K562 (cell line): ENCODE data around the gene REC8. TPM values are rescaled to one million over a fixed set of nuclear protein-coding genes. Genes with fewer than 3 reads are reported as not detected.

Experiments used
- ARNT ChIP-seq, 2 experiments: fragments of 450-650 bp; IDR thresholded peaks; 2 replicates each; pipeline ENCODE4 v1.6.1; 2016; ENCODE audit warnings: mild to moderate bottlenecking in 1 of 2
- BRD4 ChIP-seq: fragments of 200-600 bp; sonication (generic); IDR thresholded peaks from 2 replicates; pipeline ENCODE4 v1.6.1; 2017; ENCODE audit warnings: inconsistent platforms
- CBX8 ChIP-seq: fragments of 200-600 bp; sonication (generic); IDR thresholded peaks from 2 replicates; pipeline ENCODE4 v1.6.1; 2012; ENCODE audit warnings: borderline replicate concordance, mixed run types, low read depth, mild to moderate bottlenecking, moderate library complexity, mixed read lengths, low read length, control low read depth, inconsistent platforms; ENCODE audit not compliant: poor library complexity, severe bottlenecking; ENCODE audit errors: extremely low read depth
- CTCF ChIP-seq, 3 experiments: IDR thresholded peaks in 2 of 3; conservative IDR thresholded peaks in 1 of 3; 2 replicates each; pipeline ENCODE4 v1.5.1; 2011 to 2012; ENCODE audit warnings: low read length in 3 of 3, mild to moderate bottlenecking in 3 of 3, control low read depth in 2 of 3, improper control_type of control experiment in 1 of 3, inconsistent platforms in 1 of 3, low read depth in 1 of 3, mixed read lengths in 1 of 3, moderate library complexity in 1 of 3; ENCODE audit not compliant: insufficient read depth in 2 of 3
- EP300 ChIP-seq: IDR thresholded peaks from 2 replicates; pipeline ENCODE4 v1.6.1; 2012; ENCODE audit warnings: low read length, improper control_type of control experiment
- EP400 ChIP-seq: fragments of 450-650 bp; IDR thresholded peaks from 2 replicates; pipeline ENCODE4 v1.6.1; 2017; ENCODE audit warnings: antibody characterized with exemption, mild to moderate bottlenecking, moderate library complexity
- GABPB2 ChIP-seq: fragments of 250-450 bp; sonication (Bioruptor Pico); conservative IDR thresholded peaks from 2 replicates; pipeline ENCODE4 v1.5.1; 2021; ENCODE audit warnings: mild to moderate bottlenecking
- MITF ChIP-seq: IDR thresholded peaks from 2 replicates; pipeline ENCODE4 v1.6.1; 2014; ENCODE audit warnings: antibody characterized with exemption
- NFE2L1 ChIP-seq: fragments of 450-650 bp; IDR thresholded peaks from 2 replicates; pipeline ENCODE4 v1.6.1; 2016; ENCODE audit warnings: missing genetic modification characterization, low read depth, mild to moderate bottlenecking, missing compliant biosample characterization, moderate library complexity, borderline replicate concordance
- NR4A1 ChIP-seq, 2 experiments: fragments of 250-450 bp in 1 of 2; fragments of 450-650 bp in 1 of 2; sonication (Bioruptor Pico) in 1 of 2; IDR thresholded peaks; 2 replicates each; pipeline versions ENCODE4 v1.4.0 to v1.6.1; 2016 to 2020; ENCODE audit warnings: mild to moderate bottlenecking in 2 of 2, missing compliant biosample characterization in 1 of 2, missing genetic modification characterization in 1 of 2, moderate library complexity in 1 of 2
- NUFIP1 ChIP-seq: fragments of 450-650 bp; IDR thresholded peaks from 2 replicates; pipeline ENCODE4 v1.6.1; 2018; ENCODE audit not compliant: partially characterized antibody
- PPARD ChIP-seq: fragments of 250-450 bp; sonication (Bioruptor Pico); IDR thresholded peaks from 2 replicates; pipeline ENCODE4 v1.8.0; 2022; ENCODE audit warnings: inconsistent platforms, mild to moderate bottlenecking, moderate library complexity
- RHOXF2B ChIP-seq: fragments of 250-450 bp; sonication (Bioruptor Pico); conservative IDR thresholded peaks from 2 replicates; pipeline ENCODE4 v1.5.1; 2021
- TSHZ1 ChIP-seq: fragments of 250-450 bp; sonication (Bioruptor Pico); IDR thresholded peaks from 2 replicates; pipeline ENCODE4 v1.4.0; 2020; ENCODE audit warnings: mild to moderate bottlenecking, moderate library complexity
- XRCC3 ChIP-seq: fragments of 450-650 bp; IDR thresholded peaks from 2 replicates; pipeline ENCODE4 v1.6.1; 2017; ENCODE audit warnings: mild to moderate bottlenecking, moderate library complexity
- XRCC4 ChIP-seq: IDR thresholded peaks from one replicate; pipeline ENCODE4 v1.6.1; 2011; ENCODE audit not compliant: insufficient read depth, insufficient read length; ENCODE audit errors: extremely low read depth
- ZNF551 ChIP-seq: fragments of 250-450 bp; sonication (Bioruptor Pico); IDR thresholded peaks from 2 replicates; pipeline ENCODE4 v1.5.0; 2021; ENCODE audit warnings: mild to moderate bottlenecking, moderate library complexity
- ZNF717 ChIP-seq: fragments of 250-450 bp; sonication (Bioruptor Pico); IDR thresholded peaks from 2 replicates; pipeline ENCODE4 v1.5.0; 2021
- ZNF740 ChIP-seq, 3 experiments: fragments of 200-800 bp in 1 of 3; sonication (Bioruptor generic) in 1 of 3; sonication (generic) in 1 of 3; formaldehyde crosslinking in 1 of 3; IDR thresholded peaks; 2 replicates each; pipeline versions ENCODE4 v1.6.1 to v1.8.0; 2016 to 2022; ENCODE audit warnings: mild to moderate bottlenecking in 2 of 3, missing compliant biosample characterization in 2 of 3, missing genetic modification characterization in 2 of 3, missing genetic modification reagents in 1 of 3
- ZSCAN32 ChIP-seq: fragments of 450-650 bp; formaldehyde crosslinking; IDR thresholded peaks from 2 replicates; pipeline ENCODE4 v1.4.0; 2020; ENCODE audit warnings: mild to moderate bottlenecking, moderate library complexity
- polyA plus RNA-seq, 8 experiments: library from polyadenylated mRNA; depleted of rRNA in 4 of 8; stranded (reverse) in 5 of 8; unstranded in 3 of 8; fragments of >200 nt; fragmentation: Nextera tagmentation in 2 of 8; fragmentation: Illumina TruSeq in 1 of 8; extraction: Ambion mirVana in 2 of 8; extraction: Trizol in 1 of 8; gene quantifications; 2 replicates each; pipeline versions ENCODE4 v1.2.1 to v1.2.3, GENCODE V29; 2011 to 2014; ENCODE audit warnings: inconsistent platforms in 1 of 8, missing spikeins in 1 of 8
- total RNA-seq, 7 experiments: library from RNA; depleted of rRNA in 6 of 7; stranded (reverse); fragments of >200 nt in 6 of 7; fragmentation: Illumina TruSeq in 2 of 7; extraction: Trizol in 2 of 7; gene quantifications; 2 replicates each; pipeline versions ENCODE4 v1.2.1 to v1.2.3, GENCODE V29; 2011 to 2021; ENCODE audit warnings: low replicate concordance in 1 of 7

Gene REC8
- total and polyA plus RNA-seq, 9 of the 15 experiments (the other 6 are each of a cell fraction or from before 2014, with no cell fraction given), result 0.11 to 2.5 (median 0.85) TPM

GRCh38 chr14:24135834-24136683 lies 35.8 kb upstream of the REC8 start, which contains the start of gene PSME1 (continued):
- TF ChIP-seq TSHZ1 (no peak), EP400 (no peak), CTCF (IDR thresholded peaks at IDR 0.05 in 2 of 3, conservative IDR thresholded peaks at IDR 0.05 in 1 of 3; ENCODE audit: insufficient read depth in 2 of 3, low read depth in 1 of 3, low read length in 3 of 3) (no peak), ZSCAN32 (CRISPR knock-in tag) (no peak), ZNF740 (CRISPR knock-in tag; IDR thresholded peaks at IDR 0.05) (no peak), ZNF740 (tag; IDR thresholded peaks at IDR 0.05) (no peak), ARNT (IDR thresholded peaks at IDR 0.05) (no peak), ZNF551 (CRISPR knock-in tag) (no peak), BRD4 (no peak), EP300 (no peak), XRCC4 (no peak), CBX8 (no peak), NUFIP1 (no peak), ZNF717 (no peak), NR4A1 (CRISPR knock-in tag; IDR thresholded peaks at IDR 0.05) (no peak), NR4A1 (tag; IDR thresholded peaks at IDR 0.05) (no peak), XRCC3 (no peak), NFE2L1 (tag) (no peak), GABPB2 (CRISPR knock-in tag) (no peak), MITF (no peak), RHOXF2B (no peak), PPARD (CRISPR knock-in tag) (no peak)
